Activated T-helper 1 cell treated with Interleukin-2 at 50 U/mL for 16 hours (primary cell): ENCODE data around the gene POU6F1.
"Not testable (repeated sequence)": the region's sequence is repeated elsewhere in the genome, so short reads cannot be mapped to it uniquely, and the experiment has no call there.

Experiments
- DNase-seq: peaks from one replicate; pipeline ENCODE4 v3.0.0-alpha.2; 2020; ENCODE audit warnings: low read depth

POU6F1 gene, protein sequence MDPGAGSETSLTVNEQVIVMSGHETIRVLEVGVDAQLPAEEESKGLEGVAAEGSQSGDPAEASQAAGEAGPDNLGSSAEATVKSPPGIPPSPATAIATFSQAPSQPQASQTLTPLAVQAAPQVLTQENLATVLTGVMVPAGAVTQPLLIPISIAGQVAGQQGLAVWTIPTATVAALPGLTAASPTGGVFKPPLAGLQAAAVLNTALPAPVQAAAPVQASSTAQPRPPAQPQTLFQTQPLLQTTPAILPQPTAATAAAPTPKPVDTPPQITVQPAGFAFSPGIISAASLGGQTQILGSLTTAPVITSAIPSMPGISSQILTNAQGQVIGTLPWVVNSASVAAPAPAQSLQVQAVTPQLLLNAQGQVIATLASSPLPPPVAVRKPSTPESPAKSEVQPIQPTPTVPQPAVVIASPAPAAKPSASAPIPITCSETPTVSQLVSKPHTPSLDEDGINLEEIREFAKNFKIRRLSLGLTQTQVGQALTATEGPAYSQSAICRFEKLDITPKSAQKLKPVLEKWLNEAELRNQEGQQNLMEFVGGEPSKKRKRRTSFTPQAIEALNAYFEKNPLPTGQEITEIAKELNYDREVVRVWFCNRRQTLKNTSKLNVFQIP

GRCh38 chr12:51217968-51218606 is at the start of gene POU6F1:
Gene POU6F1 (minus strand): TSS chr12:51218062. CDS start chr12:51206836, 11,226 bp downstream.
- peak; percentile 62 for DNase-seq

- no peak for DNase-seq
These were observed 47.2 kb upstream of the POU6F1 start for GRCh38 chr12:51265024-51265423.

DNA sequence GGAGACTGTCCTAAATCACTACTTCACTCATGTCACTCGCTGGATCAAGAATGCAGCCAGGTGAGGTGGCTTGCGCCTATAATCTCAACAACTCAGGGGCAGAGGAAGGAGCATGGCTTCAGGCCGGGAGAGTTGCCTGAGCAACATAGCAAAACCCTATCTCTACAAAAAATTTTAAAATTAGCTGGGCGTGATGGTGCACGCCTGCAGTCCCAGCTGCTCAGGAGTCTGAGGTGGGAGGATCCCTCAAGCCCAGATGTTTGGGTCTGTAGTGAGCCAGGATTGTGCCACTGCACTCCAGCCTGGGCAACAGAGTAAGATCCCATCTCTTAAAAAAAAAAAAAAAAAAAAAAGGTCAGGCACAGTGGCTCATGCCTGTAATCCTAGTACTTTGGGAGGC is 46.4 kb upstream of the POU6F1 start:
- no peak for DNase-seq

GRCh38 chr12:51263341-51263740 is 45.5 kb upstream of the POU6F1 start:
- no peak for DNase-seq

- DNase-seq, result no peak
These were observed 44.9 kb upstream of the POU6F1 start for GRCh38 chr12:51262758-51263177.

DNA sequence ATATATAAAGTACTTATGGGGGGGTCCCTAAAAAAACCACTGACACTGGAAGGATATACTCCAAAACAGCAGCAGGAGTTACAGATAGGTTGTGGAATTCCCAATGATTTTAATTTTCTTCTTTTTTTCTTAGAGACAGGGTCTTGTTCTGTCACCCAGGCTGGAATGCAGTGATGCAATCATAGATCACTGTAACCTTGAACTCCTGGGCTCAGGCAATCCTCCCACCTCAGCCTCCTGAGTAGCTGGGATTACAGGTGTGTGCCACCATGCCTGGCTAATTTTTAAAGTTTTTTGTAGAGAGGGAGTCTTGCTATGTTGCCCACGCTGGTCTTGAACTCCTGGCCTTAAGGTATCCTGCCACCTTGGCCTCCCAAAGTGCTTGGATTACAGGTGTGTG is 41.7 kb upstream of the POU6F1 start:
- not testable (repeated sequence) for DNase-seq

DNA sequence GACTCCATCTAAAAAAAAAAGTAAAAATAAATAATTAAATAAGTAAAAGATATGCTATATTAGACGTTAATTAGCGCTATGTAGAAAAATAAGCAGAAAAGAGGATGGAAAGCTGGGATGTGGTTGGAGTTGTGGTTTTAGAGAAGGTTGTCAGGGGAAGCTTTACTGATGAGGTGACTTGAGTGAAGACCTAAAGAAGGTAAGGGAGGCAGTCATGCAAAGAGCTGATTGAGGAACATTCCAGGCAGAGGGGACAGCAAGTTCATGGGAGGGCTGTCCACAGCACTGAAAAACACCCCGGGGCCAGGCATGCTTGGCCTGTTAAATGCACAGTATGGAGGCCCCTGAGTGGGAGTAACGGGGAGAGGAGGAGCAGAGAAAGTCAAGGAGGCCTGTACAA is 36.7 kb upstream of the POU6F1 start:
- DNase-seq, result no peak

DNA sequence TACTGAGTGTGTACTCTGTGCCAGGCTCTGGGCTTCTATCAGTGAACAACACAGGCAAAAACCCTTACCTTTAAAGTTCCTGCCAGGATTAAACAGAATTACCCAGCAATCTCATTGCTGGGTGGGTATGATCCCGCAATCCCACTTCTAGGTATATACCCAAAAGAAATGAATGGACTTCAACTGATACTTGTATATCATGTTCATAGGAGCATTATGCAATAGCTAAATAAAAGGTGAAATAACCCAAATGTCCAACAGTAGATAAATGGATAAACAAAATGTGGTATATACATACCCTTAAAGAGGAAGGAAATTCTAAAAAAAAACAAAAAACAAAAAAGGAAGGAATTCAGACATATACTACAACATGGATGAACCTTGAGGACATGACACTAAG is 35.4 kb upstream of the POU6F1 start:
- DNase-seq, result no peak

DNA sequence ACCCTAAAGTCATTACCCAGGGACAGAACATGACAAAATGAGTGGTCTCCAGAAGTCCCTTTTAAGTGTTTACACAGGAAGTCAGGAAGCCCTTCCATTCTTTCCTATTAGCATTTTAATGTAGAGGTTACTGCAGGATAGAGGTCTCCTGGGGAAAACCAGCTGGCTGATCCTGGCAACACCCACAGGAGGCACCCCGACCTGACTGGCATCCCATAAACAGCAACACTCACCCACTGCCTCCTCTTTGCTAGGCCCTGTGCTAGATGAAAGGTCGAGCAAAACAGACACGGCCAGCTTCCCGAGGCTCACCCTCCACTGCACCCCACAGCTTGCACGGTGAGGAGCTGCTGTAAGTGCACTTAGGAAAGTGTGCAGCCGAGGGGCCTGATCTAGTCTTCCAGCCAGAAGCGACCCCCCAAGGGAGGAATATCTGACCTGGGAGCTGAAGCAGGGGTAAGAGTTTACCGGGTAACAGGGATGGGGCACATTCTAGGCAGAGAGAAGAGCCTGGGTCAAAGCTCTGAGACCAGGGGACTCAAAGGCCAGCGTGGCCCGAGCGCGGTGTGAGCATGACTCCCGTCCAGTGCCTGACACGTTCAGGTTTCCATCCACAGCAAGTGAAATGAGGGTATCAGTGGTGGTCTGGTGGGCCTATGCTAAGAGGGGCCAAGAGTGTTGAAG is 29.8 kb upstream of the POU6F1 start:
- DNase-seq, result no peak

GRCh38 chr12:51246254-51246853 is 28.5 kb upstream of the POU6F1 start:
- no peak for DNase-seq

- DNase-seq, result no peak
These were observed 27.8 kb upstream of the POU6F1 start for GRCh38 chr12:51245476-51246253.

GRCh38 chr12:51244269-51244668 is 26.4 kb upstream of the POU6F1 start:
- no peak for DNase-seq

DNA sequence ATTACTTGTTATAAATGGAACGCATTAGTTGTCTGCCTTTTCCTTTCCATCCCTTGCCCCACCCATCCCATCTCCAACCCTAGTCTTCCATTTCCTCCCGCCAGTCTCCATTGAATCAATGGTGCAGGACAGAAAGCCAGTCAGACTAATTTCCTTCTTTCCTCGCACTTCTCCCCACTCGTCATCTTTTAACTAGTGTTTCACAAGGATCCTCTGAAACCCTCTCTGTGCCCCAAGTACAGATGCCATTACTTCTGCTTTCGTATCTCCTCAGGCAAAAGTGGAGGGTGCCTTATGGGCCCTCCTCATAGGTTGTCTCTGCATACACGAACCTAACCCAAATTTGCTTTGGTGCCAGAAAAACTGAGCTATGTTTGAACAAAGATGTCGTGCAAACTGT is 25.0 kb upstream of the POU6F1 start:
- no peak for DNase-seq

- no peak for DNase-seq
These were observed 24.3 kb upstream of the POU6F1 start for GRCh38 chr12:51242120-51242519.

DNA sequence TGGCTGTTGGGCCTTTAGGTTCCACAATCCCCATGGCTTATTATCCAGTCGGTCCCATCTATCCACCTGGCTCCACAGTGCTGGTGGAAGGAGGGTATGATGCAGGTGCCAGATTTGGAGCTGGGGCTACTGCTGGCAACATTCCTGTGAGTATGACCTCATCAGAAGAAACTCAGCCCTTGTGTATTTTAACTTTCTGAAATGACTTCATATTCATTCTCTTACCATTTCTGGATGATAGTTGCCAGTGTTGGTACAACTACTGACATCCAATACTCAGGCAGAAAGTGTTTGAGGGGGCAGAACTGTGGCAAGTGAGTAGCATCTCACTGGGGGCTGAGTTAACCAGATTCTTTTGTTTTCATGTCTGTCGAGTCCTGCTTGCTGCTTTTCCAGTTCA is 23.1 kb upstream of the POU6F1 start:
- DNase-seq, result no peak

DNA sequence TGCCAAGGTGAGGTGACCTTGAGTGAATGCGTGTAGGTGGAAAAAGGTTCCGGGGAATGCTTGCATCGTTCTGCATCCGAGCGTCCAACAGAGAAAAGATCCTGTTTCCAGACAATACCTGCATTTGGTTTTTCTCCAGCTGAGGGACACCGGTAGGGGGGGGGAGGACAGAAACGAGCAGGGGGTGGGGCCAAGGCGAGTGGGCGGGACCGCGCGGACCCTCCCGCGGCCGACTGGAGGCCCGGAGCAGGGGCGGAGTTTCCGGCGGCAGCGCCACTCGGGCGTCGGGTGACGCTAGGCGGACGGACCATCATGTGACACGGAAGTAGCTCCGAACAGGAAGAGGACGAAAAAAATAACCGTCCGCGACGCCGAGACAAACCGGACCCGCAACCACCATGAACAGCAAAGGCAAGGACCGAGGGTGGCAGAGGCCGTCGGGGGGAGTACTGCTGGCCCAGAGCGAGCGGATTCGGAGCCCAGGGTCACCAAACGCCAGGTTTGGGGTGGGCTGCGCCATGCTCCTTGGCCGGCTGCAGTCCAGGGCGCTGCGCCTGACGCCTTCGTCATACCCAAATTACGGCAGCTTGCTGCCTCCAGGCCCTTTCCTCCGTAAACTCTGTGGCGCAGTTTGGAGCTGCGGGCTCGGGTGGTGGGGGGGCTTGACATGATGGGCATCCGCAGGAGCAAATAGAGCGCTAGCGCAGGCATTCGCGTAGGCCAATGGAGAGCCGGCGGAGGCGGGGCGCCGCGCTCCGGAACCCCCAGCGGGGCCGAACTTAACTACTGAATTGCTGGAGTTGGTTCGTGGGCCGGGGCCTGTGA is 20.9 kb upstream of the POU6F1 start, which contains the start of gene DAZAP2:
TSS of gene DAZAP2 (plus strand) at position 317 of the 825 bp plus-strand sequence. CDS start at position 399, 82 bp downstream.
- DNase-seq, result peak; percentile 92

GRCh38 chr12:51238037-51238509 is 20.2 kb upstream of the POU6F1 start:
- no peak for DNase-seq

GRCh38 chr12:51234530-51234929 is 16.7 kb upstream of the POU6F1 start:
- no peak for DNase-seq

- no peak for DNase-seq
These were observed 14.8 kb upstream of the POU6F1 start for GRCh38 chr12:51232642-51233041.
